GM21367 (cell line): ENCODE results near the gene TESMIN.

ENCODE experiments used
- ATAC-seq: cut with Tn5 transposase; IDR thresholded peaks from one replicate; pipeline ENCODE4 v1.9.1; 2021; ENCODE audit not compliant: unreplicated experiment

Gene TESMIN

DNA sequence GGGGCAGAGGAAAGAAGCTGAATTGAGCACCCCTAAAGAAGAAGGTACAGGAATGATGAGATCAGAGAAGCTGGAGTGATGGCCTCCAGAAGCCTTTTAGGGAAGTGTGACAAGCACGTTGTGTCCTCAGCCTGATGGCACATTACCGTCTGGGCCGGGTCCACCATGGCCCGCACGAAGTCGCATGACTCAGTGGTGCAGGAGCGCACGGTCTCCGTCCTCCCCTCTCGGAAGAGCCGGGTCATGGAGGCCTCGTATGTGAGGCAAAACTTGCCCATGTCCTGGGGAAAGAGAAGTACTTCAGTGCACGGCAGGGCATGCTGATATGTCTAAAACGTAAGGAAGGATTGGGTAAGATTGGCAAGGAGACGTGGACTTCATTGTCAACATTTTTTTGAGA is 11.2 kb upstream of the TESMIN start:
- ATAC-seq = no peak

DNA sequence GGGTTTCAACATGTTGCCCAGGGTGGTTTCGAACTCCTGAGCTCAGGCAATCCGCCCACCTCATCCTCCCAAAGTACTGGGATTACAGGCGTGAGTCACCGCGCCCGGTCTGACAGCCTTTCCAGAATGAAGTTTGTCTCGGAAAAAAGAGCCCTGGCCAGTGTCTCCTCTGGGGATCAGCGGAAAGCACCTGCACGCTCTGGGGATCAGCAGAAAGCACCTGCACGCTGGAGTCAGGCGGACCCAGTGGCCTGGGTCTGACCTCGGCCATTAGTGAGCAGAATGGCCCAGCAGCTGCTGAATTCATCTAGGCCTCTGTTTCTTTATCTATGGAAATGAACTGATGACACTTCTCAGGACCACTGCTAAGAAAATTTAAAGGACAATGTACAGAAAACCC is 10.5 kb upstream of the TESMIN start:
- ATAC-seq = no peak

DNA sequence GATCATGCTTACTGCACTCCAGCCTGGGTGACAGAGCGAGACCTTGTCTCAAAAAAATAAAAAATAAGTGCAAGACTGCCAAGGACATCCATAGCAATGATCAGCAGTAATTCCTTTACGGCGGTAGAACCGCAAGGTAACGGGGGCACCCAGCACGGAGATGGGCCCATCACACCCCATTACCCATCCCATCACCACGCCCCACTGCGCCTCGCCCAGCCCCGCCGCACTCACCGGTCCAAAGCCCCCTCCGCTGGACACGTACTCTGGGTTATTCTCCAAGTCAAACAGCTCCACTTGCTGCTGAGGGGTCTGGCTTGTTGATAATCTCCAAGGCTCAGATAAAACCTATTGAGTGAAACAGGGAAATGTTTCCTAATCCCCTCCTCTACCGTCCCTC is 8.7 kb upstream of the TESMIN start:
- ATAC-seq = no peak

DNA sequence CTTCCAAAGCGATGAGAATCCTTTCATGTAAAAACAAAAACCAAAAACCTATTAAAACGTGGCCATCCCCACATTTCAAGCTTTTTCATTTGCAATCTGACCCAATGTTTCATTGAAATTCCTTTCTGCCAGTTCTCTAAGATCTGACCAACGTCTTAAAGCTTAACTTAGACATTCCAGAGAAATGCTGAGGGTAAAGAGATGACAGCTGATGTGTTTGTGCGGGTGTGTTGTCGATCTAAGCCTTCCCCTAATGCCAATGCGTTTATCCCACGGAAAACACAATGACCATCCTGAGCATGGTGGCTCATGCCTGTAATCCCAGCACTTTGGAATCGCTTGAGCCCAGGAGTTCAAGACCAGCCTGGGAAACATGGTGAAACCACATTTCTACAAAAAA is 6.4 kb upstream of the TESMIN start:
- no peak for ATAC-seq

DNA sequence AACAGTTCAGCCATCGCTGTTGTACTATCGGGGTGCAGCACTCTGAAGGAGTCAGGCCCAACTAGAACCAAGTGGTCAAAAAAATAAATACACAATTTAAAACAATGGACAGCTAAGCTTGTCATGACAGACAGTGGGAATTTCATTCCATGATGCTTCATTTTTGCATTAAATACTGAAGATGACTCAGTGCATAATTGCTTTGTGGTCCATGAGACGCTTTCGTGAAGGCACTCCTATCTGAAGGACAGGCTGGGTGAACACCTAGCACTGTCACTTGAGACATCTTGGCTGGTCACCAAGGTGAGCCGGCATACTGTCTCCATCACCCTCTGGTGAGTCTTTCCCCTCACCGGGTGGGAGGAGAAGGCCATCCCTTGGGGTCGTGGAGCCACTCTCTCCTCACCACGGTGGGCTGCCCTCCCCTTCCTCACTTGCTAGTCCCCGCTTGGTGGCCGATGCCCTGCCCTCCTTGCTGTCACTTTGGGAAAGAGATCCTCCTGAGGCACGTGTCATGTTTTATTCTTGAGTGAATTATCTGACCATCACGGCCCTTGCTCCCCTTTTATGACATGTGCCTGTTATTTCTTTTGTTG is 4.9 kb upstream of the TESMIN start:
- no peak for ATAC-seq

DNA sequence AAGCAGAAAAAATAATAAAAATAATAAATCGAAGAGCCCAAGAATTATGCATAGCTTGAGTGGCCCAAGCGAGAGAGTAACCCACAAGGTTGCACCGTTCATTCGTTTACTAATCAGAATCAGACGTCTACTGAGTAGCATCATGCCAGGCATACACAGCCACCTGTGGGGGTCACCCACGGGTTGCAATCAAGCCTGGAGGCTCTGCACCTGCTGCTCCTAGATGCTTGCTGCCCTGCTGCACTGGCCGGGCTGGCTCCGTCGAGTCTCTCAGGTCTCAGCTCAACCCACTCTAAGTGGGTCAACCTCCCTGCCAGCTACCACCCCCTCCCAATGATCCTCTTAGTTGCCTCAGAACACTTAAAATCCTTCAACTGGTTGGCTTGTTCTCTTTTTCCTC is 2.0 kb upstream of the TESMIN start:
- ATAC-seq = no peak

DNA sequence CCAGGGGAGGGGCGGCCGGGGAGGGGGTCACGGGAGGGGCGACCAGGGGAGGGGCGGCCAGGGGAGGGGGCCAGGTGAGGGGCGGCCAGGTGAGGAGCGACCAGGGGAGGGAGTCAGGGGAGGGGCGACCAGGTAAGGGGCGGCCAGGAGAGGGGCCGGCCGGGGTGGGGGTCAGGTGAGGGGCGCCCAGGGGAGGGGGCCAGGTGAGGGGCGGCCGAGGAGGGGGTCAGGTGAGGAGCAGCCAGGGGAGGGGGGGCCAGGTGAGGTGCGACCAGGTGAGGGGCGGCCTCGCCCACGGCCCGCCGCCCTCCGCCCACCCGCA is 355 bp downstream of the TESMIN start:
- no peak for ATAC-seq

DNA sequence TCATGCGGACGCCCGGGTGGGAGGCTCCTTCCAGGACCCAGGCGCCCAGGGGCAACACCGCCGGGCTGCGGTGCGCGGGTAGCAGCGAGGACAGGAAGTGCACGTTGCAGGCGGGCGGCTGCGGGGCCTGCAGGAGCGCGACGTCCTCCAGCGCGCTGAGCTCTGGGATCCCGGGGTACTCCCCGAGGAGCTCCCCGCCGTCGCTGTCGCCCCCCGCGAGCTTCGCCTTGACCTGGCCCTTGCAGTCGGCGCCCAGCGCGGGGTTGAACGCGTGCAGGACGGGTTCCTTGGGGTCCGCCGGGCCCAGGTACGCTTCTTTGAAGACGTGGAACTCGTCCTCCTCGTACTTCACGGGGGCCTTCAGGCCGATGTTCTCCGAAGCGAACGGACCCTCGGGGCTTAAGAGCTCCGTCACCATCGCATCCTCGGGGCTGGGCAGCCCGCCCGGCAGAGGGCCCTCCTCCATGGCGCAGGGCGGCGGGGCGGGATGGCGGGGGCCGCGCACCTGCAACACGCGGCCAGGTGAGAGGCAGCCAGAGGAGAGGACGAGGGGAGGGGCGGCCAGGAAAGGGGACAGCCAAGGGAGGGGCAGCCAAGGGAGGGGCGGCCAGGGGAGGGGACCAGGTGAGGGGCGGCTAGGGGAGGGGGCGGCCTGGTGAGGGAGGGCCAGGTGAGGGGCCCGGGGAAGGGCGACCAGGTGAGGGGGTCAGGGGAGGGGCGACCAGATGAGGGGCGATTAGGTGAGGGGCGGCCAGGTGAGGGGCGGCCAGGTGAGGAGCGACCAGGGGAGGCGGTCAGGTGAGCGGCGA is 921 bp downstream of the TESMIN start:
- ATAC-seq = no peak

DNA sequence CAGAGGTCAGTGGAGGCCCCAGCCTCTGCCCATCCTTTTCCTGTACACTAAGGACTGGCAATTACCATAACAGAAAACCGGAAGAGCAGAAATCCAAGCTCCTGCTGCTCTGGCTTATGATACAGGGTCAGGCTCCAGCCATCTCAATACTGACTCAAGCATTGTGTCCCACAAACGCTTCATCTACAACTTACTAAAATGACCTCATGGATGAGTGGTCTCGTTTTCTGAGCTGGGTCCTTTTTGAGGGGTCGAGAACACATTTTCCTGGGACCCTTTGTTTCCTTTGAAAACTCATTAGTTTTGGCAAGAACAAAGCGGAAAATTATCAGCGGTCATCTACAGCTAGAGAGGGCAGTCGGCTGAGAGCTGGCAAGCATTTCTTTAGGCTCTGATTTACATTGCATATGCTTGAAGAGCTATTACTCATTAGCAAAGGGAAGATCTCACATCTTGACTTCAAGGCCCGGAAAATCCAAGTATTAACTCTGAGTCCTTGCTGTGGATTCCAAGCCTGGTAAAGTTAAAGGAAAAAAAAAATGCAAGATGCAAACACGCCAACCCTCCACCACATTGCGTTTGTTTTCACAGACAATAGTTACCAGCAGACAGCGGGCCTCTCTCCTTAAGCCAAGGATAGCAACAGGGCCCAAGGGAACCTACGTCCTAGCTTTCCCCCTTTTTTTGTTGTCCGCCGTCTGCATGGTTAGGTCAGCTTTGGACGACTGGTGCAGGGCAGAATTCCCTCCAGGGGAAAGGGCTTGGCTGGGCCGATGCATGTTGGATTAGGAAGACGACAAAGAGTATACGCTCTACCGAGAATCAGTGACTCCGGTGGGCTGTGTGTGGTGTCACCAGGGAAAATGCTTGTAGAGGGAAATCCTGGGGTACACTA is 1.8 kb downstream of the TESMIN start:
- no peak for ATAC-seq

DNA sequence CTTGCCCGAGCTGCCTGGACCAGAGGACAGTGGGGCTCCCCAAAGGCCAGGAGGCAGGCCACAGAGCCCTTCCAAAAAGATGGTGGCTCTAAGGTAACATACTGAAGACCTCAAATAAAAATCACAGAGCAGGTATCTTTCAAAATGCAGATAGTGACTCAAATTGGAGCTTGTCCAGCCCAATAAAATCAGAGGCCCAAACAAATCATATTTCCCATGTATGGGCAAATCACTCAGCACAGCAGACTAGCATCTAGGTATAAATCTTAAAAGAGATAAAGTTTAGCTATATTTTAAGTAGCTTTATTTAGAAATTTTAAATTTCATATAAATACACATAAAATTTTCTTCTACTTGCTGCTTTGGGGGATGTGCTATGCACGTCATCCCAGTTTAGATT is 3.3 kb downstream of the TESMIN start:
- ATAC-seq = no peak

DNA sequence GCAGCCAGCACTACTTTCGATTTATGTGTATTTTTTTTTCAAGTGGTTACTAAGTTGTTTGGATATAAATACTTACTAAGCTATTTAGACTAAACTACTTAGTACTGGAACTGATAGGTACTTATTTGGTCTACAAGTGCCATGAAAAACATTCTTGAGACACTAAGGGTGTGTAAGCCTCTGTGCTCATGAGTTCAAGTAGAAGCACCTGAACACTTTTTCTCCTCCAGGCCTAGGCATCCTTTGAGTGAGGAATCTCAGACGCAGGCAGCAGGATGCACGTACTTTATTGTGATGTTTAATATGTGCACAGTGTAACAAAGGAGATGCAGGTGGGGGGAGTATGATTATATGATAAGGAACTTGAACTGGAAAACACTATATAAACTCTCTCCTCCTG is 7.8 kb downstream of the TESMIN start:
- no peak for ATAC-seq

DNA sequence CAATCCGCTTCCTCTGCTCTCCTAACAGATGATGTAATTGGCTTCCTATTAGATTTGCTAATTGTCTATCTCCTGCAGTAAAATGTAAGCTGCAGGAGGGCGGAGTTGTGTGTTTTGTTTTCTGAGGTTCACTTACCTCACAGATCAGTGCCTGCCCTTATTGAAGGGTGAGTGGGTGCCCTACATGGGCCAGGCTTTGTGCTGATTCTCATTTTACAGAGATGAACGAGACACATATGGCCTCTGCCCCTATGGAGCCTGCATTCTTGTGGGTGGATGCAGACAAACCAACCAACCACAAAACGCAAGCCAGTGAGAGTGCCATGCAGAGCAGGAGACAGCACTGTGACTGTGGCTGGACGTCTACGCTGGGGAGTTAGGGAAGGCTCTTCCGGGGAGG is 9.9 kb downstream of the TESMIN start:
- ATAC-seq = no peak

DNA sequence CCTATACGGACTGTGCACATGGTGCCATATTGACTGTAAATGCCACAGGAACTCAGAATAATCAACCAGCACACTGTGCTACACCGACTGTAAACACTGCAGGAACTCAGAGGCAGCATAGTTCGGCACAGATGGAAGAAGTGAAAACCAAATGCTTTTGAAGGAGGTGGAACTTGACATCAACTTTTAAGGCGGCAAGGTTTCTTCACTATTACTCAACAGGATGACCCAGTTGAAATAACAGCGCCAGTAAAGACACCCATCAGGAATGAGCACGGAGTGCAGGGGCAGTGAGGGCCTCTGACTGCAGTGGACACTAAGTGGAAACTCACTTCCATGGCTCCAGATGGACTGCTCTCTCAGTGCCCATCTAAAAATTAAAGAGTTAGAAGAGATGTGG is 15.7 kb downstream of the TESMIN start:
- no peak for ATAC-seq

DNA sequence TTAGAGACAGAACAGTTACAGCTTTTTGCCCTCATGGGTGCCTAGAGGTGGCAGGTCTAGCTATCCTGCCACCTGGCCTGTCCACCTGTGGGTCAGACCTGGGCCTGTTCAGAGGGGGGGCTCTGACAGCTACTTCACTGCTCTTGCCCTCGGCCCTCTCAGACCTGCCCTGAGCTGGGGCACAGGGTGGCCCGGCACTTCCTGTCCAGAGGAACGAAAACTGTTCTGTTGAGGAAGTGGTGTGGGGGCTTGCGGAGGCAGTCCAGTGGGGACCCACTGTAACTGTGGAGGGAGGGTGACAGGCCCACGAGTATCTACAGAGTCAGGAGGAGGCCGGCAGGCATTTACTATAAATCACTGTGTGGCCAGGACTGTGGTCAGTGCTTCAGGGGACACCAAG is 16.2 kb downstream of the TESMIN start:
- ATAC-seq = no peak

DNA sequence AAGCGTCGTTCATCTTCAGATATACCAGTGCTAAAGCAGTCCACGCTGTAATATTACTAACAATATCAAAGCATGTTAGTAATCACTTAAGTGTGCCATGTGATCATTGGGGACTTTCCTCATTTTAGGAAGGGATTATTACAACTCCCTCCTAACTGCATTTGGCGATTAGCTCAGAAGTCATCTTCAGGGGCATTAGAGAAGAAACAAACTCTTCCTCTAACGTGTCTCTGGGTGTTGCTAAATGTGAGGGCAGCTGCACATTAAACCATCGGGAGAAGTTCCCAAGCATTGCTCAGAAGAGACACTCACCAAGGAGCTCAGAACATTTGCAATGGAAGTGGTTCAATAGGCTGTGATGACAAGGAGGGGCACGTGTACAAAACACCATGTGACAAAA is 17.2 kb downstream of the TESMIN start:
- no peak for ATAC-seq

DNA sequence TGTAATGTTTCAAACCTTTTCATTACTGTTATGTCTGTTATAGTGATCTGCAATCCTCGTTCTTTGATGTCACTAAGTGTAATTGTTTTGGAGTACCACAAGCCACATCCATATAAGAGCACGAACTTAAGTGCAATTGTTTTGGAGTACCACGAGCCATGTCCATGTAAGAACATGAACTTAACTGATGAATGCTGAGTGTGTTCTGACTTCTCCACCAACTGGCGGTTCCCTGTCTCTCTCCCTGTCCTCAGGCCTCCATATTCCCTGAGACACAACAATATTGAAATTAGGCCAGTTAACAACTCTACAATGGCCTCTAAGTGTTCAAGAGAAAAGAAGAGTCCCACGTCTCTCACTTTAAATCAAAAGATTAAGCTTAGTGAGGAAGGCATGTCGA is 23.5 kb downstream of the TESMIN start:
- ATAC-seq = no peak

DNA sequence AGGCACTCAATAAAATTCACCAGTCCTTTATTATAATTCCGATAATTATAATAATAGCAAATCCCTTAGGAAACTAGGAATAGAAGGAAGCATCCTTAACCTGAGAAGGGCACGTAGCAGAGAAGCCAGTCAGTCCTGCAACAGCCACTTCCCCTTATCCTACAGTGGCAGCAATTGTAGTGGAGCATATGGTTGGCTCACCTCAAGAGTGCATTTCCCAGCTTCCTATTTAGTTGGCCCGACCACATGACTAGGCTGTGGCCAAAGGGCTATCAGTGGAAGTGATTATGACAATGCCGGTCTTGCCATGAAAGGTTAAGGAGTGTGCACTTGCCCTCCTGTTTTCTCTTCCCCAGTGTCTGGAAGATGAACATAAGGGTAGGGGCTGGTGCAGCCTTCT is 27.0 kb downstream of the TESMIN start:
- ATAC-seq = no peak

DNA sequence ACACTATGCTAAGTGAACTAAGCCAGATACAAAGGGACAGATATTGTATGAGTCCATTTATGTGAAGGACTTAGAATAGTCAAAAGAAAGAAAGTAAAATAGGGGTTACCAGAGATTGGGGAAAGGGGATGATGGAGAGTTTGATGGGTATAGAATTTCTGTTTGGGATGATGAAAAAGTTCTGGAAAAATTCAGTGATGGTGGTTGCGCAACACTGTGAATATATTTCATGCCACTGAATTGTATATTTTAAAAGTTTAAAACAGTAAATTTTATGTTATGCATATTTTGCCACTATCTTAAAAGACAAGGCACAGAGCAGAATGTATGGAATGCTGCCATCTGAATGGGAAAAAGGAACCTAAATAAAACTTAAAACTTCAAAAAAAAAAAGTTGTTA is 29.2 kb downstream of the TESMIN start:
- ATAC-seq = no peak

DNA sequence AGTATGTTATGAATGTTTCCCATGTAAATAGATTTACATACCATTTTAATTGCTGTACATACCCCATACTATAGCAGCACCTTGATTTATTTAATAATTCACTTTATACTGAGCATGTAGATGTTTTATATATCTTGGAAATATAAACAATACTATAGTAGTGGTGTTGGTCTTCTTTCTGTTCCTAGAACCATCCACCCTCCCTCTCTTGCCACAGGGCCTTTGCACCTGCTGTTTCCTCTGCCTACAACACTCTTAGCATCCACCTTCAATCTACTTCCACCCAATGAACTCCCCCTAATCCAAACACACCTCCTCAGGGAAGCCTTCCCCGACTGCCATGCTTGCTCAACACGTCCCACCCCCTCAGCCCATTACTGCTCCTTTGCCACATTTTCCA is 30.2 kb downstream of the TESMIN start:
- ATAC-seq = no peak

DNA sequence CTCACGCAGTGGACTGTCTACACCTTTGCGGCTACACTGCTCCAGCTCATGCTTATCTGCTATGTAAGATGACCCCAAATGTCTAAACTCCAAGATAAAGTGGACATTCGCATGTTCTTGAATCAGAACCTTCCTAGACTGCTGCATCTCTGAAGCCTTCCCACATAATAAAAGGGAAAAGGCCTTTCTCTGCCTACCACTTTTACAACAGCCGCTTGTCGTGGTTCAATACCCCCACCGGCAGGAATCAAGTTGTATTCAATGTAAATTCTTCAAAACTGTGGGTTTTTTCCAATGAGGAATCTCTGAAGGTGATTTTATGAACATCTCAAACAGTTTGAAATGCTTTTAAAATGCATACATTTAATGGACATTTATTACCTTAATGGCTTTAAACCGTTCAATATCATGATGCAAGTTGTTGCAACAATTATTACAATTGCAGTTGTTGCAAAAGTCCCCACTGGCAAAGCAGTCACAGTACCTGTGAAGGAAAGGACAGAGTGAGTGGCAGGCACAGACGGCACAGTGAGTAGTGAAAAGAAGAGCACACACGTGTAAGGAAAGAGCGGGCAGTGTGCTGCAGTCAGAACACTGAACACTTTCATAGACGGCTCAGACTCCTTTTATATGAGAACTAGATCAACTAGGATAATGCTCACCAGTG is 35.7 kb downstream of the TESMIN start:
- no peak for ATAC-seq

DNA sequence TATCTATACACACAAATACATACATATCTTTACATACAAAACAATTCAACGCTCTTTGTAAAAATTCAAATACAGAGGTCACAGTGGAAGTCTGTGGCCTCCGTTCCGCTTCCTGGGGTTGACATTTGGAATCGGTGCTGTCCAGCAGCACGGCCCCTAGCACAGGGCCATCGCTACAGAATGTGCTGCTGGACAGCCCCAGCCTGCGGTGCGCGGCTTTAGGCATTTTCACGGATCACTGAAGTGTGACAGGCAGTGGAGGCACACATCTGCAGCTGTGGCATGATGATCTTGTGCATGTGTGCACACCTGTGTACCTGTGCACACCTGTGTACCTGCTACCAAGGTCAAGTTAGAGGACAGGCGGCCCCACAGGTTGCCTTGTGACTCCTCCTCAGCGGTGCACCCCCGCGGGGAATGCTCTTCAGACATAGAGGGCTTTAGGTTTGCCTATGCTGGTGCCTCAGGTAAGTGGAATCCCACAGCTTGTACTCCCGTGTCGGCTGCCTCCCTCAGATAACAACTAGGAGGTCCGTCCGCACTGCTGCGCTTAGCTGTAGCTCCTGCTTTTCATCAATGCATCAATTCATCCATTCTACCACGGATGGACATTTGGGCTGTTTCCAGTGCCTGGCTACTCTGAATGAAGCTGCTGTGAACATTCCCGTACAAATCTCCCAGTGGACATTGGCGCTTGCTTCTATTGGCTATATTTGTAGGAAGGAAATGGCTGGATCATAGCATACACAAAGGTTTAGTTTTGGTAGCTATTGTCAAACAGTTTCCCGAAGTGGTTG is 37.1 kb downstream of the TESMIN start:
- ATAC-seq = no peak
